ENCODE measurements around the gene HOXB6. TPM values are rescaled to one million over a fixed set of nuclear protein-coding genes. Genes with fewer than 3 reads are reported as not detected.

HOXB6 gene
- total RNA-seq, 4 donors from 2014 or later = 0.27 to 4.6 (median 0.45) TPM

DNA sequence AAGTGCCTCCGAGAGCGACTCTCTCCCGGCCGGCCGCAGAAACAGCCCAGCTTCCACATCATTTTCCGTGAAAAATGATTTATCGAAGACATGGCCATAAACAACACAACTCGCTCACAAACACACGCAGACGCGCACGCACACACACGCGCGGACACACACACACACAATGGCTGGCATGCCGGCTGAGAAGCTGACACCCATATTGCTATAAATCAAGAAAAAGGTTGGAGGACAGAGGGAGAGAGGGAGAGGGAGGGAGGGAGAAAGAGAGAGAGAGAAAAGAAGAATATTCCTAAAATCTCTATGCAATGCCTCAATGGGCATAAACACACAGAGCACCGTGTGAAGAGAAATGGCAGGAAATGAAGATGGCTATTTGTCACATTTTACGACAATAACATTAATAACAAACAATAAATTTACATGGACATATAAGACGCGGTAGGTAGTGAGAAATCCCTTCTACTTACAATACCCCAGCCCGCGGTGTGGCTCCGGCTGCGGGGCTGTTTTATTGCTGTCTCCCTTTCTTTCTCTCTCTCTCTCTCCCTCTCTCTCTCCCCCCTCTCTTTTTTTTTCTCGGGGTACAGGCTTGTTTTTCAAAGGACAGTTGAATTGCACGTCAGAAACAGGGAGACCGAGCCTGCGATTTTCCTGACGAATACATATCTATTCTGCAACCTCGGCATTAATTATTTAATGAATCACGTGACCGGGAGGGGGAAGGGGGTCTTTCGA is 36.1 kb downstream of the HOXB6 start:
- H3K4me3 ChIP-seq (ENCODE audit: low read depth, poor library complexity, severe bottlenecking) = no peak overlapping the region
- intact Hi-C loops (cut with DNase I; ENCODE audit: low total_unique reads) = no loop called here
- TF ChIP-seq POLR2A (IDR thresholded peaks at IDR 0.05) = no peak
- TF ChIP-seq, protein P1, sequence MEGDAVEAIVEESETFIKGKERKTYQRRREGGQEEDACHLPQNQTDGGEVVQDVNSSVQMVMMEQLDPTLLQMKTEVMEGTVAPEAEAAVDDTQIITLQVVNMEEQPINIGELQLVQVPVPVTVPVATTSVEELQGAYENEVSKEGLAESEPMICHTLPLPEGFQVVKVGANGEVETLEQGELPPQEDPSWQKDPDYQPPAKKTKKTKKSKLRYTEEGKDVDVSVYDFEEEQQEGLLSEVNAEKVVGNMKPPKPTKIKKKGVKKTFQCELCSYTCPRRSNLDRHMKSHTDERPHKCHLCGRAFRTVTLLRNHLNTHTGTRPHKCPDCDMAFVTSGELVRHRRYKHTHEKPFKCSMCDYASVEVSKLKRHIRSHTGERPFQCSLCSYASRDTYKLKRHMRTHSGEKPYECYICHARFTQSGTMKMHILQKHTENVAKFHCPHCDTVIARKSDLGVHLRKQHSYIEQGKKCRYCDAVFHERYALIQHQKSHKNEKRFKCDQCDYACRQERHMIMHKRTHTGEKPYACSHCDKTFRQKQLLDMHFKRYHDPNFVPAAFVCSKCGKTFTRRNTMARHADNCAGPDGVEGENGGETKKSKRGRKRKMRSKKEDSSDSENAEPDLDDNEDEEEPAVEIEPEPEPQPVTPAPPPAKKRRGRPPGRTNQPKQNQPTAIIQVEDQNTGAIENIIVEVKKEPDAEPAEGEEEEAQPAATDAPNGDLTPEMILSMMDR (IDR thresholded peaks at IDR 0.05) = no peak
- no peak for DNase-seq (ENCODE audit: low spot score in 2 of 2)
- 58 to 59% methylated on average over 33 of the region's 33 CpGs for WGBS, 2 donors

DNA sequence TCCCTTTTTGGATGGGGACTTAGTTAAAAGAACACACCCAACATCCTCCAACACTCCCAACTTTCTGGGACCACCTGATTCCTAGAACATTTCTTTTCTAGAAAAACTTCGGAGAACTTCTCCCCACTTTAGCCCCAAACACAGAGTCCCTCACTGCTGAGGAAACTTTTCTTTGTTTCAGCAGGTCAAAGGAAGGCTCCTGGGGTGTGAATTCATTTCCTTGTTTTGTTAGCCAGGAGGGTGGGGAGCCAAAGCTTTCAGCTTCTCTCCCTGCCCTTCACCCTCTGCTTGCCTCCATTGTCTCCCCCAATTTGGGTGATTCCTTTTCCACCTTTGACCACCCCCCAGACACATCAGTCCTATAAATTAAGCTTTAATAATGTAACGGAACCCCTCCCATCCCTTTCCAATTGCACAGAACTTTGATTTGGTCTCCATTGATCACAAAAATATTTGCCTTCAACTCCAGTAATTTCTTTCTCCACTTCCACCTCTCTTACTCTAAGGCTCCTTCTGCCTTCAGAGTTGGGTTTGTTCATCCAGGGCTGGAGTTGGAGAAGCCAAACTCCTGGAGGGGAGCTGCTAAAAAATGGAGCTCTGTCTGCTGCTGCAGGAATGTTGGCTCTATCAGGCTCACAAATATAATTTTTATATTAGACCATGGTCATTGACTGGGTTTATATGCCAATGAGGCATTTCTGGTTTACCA is 37.0 kb downstream of the HOXB6 start:
- TF ChIP-seq POLR2A (IDR thresholded peaks at IDR 0.05) = no peak
- TF ChIP-seq, protein P1 (IDR thresholded peaks at IDR 0.05) = no peak
- 76 to 83% methylated on average over 2 of the region's 2 CpGs for WGBS, 2 donors
- DNase-seq (ENCODE audit: low spot score in 2 of 2) = no peak
- intact Hi-C loops (cut with DNase I; ENCODE audit: low total_unique reads) = no loop called here
- no peak overlapping the region for H3K4me3 ChIP-seq (ENCODE audit: low read depth, poor library complexity, severe bottlenecking)

DNA sequence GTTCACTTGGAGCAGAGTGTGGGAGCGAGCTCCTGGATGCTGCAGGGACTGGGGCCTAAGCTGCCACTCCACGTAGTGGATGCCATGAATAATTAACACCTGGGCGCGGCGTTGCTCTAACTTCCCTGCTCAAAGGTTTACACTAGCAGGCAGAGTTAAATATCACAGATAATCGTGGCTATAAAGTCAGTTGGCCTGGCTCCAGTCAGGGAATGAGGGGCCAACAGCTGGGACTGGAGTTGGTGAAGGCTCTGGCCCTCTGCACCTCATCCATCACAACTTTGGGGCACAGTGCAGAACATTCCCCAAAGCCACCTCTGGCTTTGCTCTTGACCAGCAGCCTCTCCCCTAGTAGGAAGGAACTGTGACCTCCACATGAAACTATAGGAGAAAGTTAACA is 37.6 kb downstream of the HOXB6 start:
- intact Hi-C loops (cut with DNase I; ENCODE audit: low total_unique reads) = no loop called here
- no peak for DNase-seq (ENCODE audit: low spot score in 2 of 2)

DNA sequence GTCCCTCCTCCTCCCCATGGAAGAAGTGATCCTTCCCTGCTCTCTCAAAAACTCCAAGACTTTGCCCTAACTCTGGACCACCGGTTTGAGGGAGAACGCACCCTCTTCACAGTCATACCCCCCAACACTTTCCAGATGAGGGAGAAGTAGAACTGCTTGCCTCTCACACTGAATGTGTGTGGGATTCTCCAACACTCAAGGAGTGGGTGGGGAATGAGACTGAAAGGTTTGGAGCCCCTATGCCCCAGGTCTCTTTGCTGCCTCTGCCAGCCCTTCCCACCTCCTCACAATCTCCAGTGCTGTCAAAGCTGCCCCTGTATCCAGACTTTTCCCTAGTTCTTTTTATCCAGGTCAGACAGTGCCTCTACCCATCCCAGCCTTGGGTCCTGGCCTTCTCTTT is 38.1 kb downstream of the HOXB6 start:
- no peak for DNase-seq (ENCODE audit: low spot score in 2 of 2)
- no peak overlapping the region for H3K4me3 ChIP-seq (ENCODE audit: low read depth, poor library complexity, severe bottlenecking)
- 44 to 50% methylated on average over 2 of the region's 2 CpGs for WGBS, 2 donors
- TF ChIP-seq, protein P1 (IDR thresholded peaks at IDR 0.05) = no peak
- no peak for TF ChIP-seq POLR2A (IDR thresholded peaks at IDR 0.05)
- intact Hi-C loops (cut with DNase I; ENCODE audit: low total_unique reads) = no loop called here

More for the DNA sequence above, 37.6 kb downstream of the HOXB6 start:
- no peak overlapping the region for H3K4me3 ChIP-seq (ENCODE audit: low read depth, poor library complexity, severe bottlenecking)
- 51 to 56% methylated on average over 6 of the region's 6 CpGs for WGBS, 2 donors
- TF ChIP-seq, protein P1 (IDR thresholded peaks at IDR 0.05) = no peak
- TF ChIP-seq POLR2A (IDR thresholded peaks at IDR 0.05) = no peak

DNA sequence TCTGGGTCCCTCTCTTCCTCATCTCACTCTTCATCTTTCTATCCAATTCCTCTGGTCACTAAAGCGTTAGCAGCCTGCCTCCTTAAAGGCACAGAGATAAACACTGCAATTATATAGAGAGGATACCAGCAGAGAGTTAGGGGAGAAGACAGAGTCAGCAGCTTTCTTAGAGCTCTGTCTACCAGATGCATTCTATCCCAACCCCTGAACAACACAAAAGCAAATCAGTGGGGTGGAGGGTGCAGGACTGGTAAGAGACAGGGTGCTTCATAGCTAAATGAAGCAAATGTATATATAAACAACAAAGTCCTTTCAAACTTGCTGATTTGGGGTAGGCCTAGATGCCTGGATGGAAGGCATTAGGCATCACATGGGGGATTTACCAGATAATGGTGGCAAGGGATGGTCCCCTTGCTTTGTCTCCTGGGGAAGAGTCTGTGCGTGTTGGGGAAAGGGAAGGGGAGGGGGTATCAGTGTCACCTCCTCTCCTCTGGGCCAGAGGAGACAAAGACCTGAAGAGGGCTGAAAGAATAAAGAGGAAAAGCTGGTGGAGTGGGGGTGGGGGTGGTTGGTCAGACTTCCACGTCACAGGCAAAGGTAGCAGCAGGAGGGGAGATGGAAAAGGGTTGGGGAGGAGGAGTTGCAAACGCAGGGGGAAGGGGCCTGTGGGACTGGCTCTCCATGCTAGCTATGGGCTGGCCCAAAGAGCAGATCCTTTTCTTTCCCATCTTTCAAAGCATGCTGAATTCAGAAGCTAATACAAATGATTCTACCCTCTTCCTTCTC is 38.7 kb downstream of the HOXB6 start:
- TF ChIP-seq, protein P1 (IDR thresholded peaks at IDR 0.05) = no peak
- no peak for TF ChIP-seq POLR2A (IDR thresholded peaks at IDR 0.05)
- intact Hi-C loops (cut with DNase I; ENCODE audit: low total_unique reads) = no loop called here
- DNase-seq (ENCODE audit: low spot score in 2 of 2) = no peak
- 78 to 92% methylated on average over 4 of the region's 4 CpGs for WGBS, 2 donors
- H3K4me3 ChIP-seq (ENCODE audit: low read depth, poor library complexity, severe bottlenecking) = no peak overlapping the region

All from lower leg skin (tissue), 4 donors.